Liver (tissue), 9 donors: Measurements from ENCODE around the gene NCF4. TPM values are rescaled to one million over a fixed set of nuclear protein-coding genes. Genes with fewer than 3 reads are reported as not detected.

Experiments used
- DNase-seq: peaks from one replicate; pipeline ENCODE4 v3.0.0-alpha.2; 2017; ENCODE audit warnings: low spot score
- H3K27ac ChIP-seq, 2 donors: one replicate each; pipeline ENCODE4 v1.7.0; 2013; ENCODE audit warnings: inconsistent platforms in 2 of 2, low read length in 2 of 2, control low read depth in 1 of 2, low read depth in 1 of 2, mild to moderate bottlenecking in 1 of 2
- H3K27me3 ChIP-seq, 4 donors: one replicate each; pipeline versions ENCODE4 v1.6.1 to v1.7.0; 2013; ENCODE audit warnings: low read length in 3 of 4, inconsistent platforms in 1 of 4, mild to moderate bottlenecking in 1 of 4, moderate library complexity in 1 of 4; ENCODE audit not compliant: control insufficient read depth in 4 of 4, insufficient read depth in 4 of 4
- H3K36me3 ChIP-seq, 4 donors: one replicate each; pipeline versions ENCODE4 v1.6.1 to v1.7.0; 2013; ENCODE audit warnings: low read length in 3 of 4, mild to moderate bottlenecking in 3 of 4, low read depth in 1 of 4, moderate library complexity in 1 of 4; ENCODE audit not compliant: control insufficient read depth in 4 of 4, insufficient read depth in 3 of 4
- H3K4me1 ChIP-seq, 4 donors: one replicate each; pipeline versions ENCODE4 v1.6.1 to v1.7.0; 2013; ENCODE audit warnings: low read length in 3 of 4, mild to moderate bottlenecking in 3 of 4, moderate library complexity in 1 of 4; ENCODE audit not compliant: control insufficient read depth in 4 of 4, insufficient read depth in 4 of 4
- H3K4me3 ChIP-seq, 3 donors: one replicate each; pipeline versions ENCODE4 v1.6.1 to v1.7.0; 2013; ENCODE audit warnings: low read length in 3 of 3, control low read depth in 1 of 3, low read depth in 1 of 3, mild to moderate bottlenecking in 1 of 3
- H3K9ac ChIP-seq, 2 donors: one replicate each; pipeline ENCODE4 v1.7.0; 2013; ENCODE audit warnings: low read length in 2 of 2, mild to moderate bottlenecking in 2 of 2, moderate library complexity in 2 of 2, control low read depth in 1 of 2, low read depth in 1 of 2
- H3K9me3 ChIP-seq, 4 donors: one replicate each; pipeline versions ENCODE4 v1.6.1 to v1.7.0; 2013; ENCODE audit warnings: low read length in 3 of 4; ENCODE audit not compliant: control insufficient read depth in 4 of 4
- EGR1 ChIP-seq, 2 donors: IDR thresholded peaks; 2 replicates each; pipeline ENCODE4 v1.6.1; 2016 to 2018; ENCODE audit warnings: antibody characterized with exemption in 2 of 2, low read depth in 2 of 2
- FOXA1 ChIP-seq: IDR thresholded peaks from 2 replicates; pipeline ENCODE4 v1.6.1; 2016; ENCODE audit warnings: antibody characterized with exemption
- FOXA2 ChIP-seq: IDR thresholded peaks from 2 replicates; pipeline ENCODE4 v1.6.1; 2016; ENCODE audit warnings: antibody characterized with exemption
- HNF4A ChIP-seq, 2 donors: conservative IDR thresholded peaks; 2 replicates each; pipeline ENCODE4 v1.6.1; 2016; ENCODE audit warnings: antibody characterized with exemption in 2 of 2, mild to moderate bottlenecking in 2 of 2
- HNF4G ChIP-seq: IDR thresholded peaks from 2 replicates; pipeline ENCODE4 v1.6.1; 2016; ENCODE audit warnings: antibody characterized with exemption
- NR2F2 ChIP-seq: IDR thresholded peaks from 2 replicates; pipeline ENCODE4 v1.6.1; 2016; ENCODE audit warnings: antibody characterized with exemption
- RAD21 ChIP-seq, 2 donors: IDR thresholded peaks; 2 replicates each; pipeline ENCODE4 v1.6.1; 2016; ENCODE audit warnings: antibody characterized with exemption in 2 of 2, mild to moderate bottlenecking in 2 of 2
- SP1 ChIP-seq: IDR thresholded peaks from 2 replicates; pipeline ENCODE4 v1.6.1; 2018; ENCODE audit warnings: antibody characterized with exemption, mild to moderate bottlenecking
- WGBS: extraction: QIAGEN DNeasy Blood & Tissue Kit; methylation state at CpG from one replicate; pipeline ENCODE4 v1.1.7; 2013; 5-methylcytosine and 5-hydroxymethylcytosine counted together
- polyA plus RNA-seq, 2 donors: library from polyadenylated mRNA; stranded (reverse) in 1 of 2; unstranded in 1 of 2; fragments of 200-250 nt in 1 of 2; fragments of >200 nt in 1 of 2; fragmentation: Nextera tagmentation in 1 of 2; extraction: Ambion mirVana in 1 of 2; gene quantifications; one replicate each; pipeline versions ENCODE4 v1.2.1 to v1.2.3, GENCODE V29; 2013 to 2015
- total RNA-seq, 2 donors: library from RNA; depleted of rRNA; stranded (reverse); fragments of >200 nt; gene quantifications; one replicate each; pipeline ENCODE4 v1.2.3, GENCODE V29; 2014
- TF ChIP-seq, protein P1 (sequence below): IDR thresholded peaks from 2 replicates; pipeline ENCODE4 v1.6.1; 2016; ENCODE audit warnings: antibody characterized with exemption
- TF ChIP-seq, protein P2 (sequence below): IDR thresholded peaks from 2 replicates; pipeline ENCODE4 v1.6.1; 2016; ENCODE audit warnings: antibody characterized with exemption
- TF ChIP-seq, protein P3 (sequence below): IDR thresholded peaks from 2 replicates; pipeline ENCODE4 v1.6.1; 2016; ENCODE audit warnings: antibody characterized with exemption
- TF ChIP-seq, protein P4 (sequence below): IDR thresholded peaks from 2 replicates; pipeline ENCODE4 v1.6.1; 2016; ENCODE audit warnings: antibody characterized with exemption, mild to moderate bottlenecking
- donor health status: healthy.
- donor health status: healthy.
- donor health status: healthy.
- donor health status: healthy.
- donor health status: healthy.

NCF4 gene
- total and polyA plus RNA-seq, 4 donors = 3.9 to 14.3 (median 5.4) TPM

DNA sequence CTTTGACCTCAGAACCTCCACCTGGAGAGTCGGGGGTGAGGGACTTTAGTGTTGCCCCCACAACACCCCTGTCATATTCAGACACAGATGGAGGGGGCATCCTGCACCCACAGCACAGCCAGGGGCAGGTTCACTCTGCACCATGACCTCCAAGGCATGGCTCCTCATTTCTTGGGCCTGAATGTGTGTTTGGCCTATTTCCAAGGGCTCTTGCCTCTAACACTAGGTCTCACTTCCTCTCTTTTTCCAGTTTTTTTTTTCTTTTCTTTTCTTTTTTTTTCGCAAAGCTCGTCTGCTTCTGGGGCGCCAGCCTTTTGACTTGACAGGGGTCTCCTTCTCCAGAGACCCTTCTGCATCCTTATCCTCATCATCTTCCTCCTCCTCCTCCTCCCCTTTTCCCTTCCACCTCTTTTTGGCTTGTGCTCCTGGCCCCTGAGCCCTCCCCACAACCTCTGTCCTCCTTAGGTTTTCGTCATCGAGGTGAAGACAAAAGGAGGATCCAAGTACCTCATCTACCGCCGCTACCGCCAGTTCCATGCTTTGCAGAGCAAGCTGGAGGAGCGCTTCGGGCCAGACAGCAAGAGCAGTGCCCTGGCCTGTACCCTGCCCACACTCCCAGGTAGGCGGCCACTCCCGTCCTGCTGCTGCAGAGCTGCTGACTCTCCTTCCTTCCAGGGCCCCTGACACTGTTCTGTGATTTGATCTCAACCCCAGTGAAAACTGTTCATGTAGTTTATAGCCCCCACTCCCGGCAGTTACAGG, 3.8 kb downstream of the NCF4 start:
- Histone ChIP-seq H3K4me1 (no peaks in the 10 kb centered on the region), H3K27ac (no peak overlapping the region), H3K9me3 (no peaks in the 10 kb centered on the region), H3K27me3 (peaks cover 0 to 2% (median 0%) of the 10 kb centered on the region in 4 donors), H3K4me3 (no peak overlapping the region), H3K36me3 (no peaks in the 10 kb centered on the region), H3K9ac (no peak overlapping the region)
- TF ChIP-seq, protein P1, sequence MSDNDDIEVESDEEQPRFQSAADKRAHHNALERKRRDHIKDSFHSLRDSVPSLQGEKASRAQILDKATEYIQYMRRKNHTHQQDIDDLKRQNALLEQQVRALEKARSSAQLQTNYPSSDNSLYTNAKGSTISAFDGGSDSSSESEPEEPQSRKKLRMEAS = no peak
- TF ChIP-seq NR2F2 = no peak
- TF ChIP-seq, protein P2, sequence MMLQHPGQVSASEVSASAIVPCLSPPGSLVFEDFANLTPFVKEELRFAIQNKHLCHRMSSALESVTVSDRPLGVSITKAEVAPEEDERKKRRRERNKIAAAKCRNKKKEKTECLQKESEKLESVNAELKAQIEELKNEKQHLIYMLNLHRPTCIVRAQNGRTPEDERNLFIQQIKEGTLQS = no peak
- no peak for TF ChIP-seq FOXA1
- TF ChIP-seq EGR1 (IDR thresholded peaks at IDR 0.05; ENCODE audit: low read depth in 2 of 2) = no peak
- no peak for TF ChIP-seq RAD21 (IDR thresholded peaks at IDR 0.05)
- TF ChIP-seq, protein P3, sequence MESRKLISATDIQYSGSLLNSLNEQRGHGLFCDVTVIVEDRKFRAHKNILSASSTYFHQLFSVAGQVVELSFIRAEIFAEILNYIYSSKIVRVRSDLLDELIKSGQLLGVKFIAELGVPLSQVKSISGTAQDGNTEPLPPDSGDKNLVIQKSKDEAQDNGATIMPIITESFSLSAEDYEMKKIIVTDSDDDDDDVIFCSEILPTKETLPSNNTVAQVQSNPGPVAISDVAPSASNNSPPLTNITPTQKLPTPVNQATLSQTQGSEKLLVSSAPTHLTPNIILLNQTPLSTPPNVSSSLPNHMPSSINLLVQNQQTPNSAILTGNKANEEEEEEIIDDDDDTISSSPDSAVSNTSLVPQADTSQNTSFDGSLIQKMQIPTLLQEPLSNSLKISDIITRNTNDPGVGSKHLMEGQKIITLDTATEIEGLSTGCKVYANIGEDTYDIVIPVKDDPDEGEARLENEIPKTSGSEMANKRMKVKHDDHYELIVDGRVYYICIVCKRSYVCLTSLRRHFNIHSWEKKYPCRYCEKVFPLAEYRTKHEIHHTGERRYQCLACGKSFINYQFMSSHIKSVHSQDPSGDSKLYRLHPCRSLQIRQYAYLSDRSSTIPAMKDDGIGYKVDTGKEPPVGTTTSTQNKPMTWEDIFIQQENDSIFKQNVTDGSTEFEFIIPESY = no peak
- TF ChIP-seq HNF4A (conservative IDR thresholded peaks at IDR 0.05) = no peak
- TF ChIP-seq SP1 = no peak
- no peak for TF ChIP-seq HNF4G
- no peak for DNase-seq
- 75% methylated on average over 14 of the region's 14 CpGs for WGBS

DNA sequence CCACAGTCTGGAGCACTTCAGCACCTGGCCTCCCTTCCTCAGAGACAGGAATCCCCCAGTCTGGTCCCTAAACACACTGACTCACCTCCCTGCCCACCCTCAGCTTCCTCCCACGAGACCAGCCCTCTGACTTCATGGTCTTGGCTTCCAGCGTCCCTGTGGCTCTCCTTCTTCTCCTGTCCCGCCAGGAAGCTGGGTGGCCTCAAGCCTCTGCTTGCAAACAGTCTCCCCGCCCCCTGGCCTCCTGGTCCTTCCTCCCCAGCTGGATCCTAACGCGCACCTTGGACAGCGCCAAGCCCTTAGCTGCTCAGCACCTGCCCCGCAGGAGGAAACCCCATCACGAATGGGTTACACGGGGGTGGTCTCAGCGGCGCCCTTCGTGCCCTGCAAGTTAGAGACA, 4.5 kb downstream of the NCF4 start:
- no peaks in the 10 kb centered on the region for H3K4me1 ChIP-seq
- WGBS = 37% methylated on average over 13 of the region's 13 CpGs

More for the DNA sequence above, 4.5 kb downstream of the NCF4 start:
- Histone ChIP-seq H3K9ac (no peak overlapping the region), H3K9me3 (no peaks in the 10 kb centered on the region), H3K36me3 (no peaks in the 10 kb centered on the region), H3K27me3 (peaks cover 0 to 2% (median 0%) of the 10 kb centered on the region in 4 donors), H3K27ac (no peak overlapping the region), H3K4me3 (no peak overlapping the region)
- no peak for TF ChIP-seq FOXA2
- TF ChIP-seq, protein P4, sequence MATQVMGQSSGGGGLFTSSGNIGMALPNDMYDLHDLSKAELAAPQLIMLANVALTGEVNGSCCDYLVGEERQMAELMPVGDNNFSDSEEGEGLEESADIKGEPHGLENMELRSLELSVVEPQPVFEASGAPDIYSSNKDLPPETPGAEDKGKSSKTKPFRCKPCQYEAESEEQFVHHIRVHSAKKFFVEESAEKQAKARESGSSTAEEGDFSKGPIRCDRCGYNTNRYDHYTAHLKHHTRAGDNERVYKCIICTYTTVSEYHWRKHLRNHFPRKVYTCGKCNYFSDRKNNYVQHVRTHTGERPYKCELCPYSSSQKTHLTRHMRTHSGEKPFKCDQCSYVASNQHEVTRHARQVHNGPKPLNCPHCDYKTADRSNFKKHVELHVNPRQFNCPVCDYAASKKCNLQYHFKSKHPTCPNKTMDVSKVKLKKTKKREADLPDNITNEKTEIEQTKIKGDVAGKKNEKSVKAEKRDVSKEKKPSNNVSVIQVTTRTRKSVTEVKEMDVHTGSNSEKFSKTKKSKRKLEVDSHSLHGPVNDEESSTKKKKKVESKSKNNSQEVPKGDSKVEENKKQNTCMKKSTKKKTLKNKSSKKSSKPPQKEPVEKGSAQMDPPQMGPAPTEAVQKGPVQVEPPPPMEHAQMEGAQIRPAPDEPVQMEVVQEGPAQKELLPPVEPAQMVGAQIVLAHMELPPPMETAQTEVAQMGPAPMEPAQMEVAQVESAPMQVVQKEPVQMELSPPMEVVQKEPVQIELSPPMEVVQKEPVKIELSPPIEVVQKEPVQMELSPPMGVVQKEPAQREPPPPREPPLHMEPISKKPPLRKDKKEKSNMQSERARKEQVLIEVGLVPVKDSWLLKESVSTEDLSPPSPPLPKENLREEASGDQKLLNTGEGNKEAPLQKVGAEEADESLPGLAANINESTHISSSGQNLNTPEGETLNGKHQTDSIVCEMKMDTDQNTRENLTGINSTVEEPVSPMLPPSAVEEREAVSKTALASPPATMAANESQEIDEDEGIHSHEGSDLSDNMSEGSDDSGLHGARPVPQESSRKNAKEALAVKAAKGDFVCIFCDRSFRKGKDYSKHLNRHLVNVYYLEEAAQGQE = no peak
- TF ChIP-seq, protein P3 = no peak
- DNase-seq = no peak
